NCI-H146 treated with DMSO at 0.1 percent for 48 hours (cell line): ENCODE measurements around the gene CCDC158.
"Not testable (repeated sequence)": the region's sequence is repeated elsewhere in the genome, so short reads cannot be mapped to it uniquely, and the experiment has no call there.

Experiments
- DNase-seq: peaks from one replicate; lab custom pipeline; 2025; ENCODE audit not compliant: unreplicated experiment; lab: John Stamatoyannopoulos, UW

The CCDC158 gene

DNA sequence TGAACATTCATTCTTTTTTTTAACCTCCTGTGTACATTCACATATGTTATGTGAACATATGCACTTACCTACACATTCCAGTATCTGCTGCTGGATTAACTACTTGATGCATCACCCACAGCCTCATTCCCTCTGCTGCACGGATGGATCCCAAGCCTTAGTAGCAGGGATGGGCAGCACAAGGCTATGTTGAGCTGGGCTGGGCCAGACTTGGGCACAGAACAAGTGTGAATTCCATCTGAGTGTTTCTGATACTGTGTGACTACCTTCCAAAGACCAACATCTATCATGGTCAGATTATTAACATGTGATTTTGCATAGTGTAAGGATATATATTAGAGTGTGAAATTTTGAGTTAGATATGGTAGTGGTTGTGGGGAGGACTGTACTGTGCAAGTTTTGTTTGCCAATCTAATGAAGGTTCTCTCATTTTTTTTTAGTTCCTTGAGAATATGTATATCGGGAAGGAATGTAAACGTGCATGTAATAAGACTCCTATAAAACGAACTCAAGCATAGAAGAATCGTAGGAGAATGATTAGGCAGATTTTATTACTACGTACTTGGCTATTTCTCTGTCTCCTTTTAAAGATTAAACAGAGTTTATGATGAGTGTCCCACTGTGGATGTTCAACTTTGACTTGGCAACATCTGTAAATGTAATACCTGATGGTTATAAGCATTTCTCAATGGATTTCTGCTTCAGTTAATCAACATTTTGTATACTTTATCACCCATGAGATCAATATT is 137.8 kb downstream of the CCDC158 start:
- no peak for DNase-seq

DNA sequence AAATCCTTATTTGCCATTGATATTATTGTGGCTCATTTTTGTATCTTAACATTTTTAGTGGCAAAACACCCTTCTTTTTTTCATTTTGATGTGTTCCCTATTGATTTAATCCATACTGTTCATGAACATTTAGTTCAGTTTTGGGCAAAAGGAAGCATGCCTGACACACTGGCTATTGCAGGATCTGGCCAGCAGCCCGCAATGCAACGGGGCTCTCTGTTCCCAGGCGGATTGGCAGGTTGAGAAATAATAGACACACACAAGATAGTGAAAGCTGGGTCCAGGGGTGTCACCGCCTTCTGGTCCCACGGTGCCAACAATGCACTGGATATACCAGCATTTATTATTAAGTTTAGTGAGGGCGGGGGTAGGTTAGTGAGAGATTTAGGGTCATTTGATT is 139.3 kb downstream of the CCDC158 start:
- DNase-seq: not testable (repeated sequence)

DNA sequence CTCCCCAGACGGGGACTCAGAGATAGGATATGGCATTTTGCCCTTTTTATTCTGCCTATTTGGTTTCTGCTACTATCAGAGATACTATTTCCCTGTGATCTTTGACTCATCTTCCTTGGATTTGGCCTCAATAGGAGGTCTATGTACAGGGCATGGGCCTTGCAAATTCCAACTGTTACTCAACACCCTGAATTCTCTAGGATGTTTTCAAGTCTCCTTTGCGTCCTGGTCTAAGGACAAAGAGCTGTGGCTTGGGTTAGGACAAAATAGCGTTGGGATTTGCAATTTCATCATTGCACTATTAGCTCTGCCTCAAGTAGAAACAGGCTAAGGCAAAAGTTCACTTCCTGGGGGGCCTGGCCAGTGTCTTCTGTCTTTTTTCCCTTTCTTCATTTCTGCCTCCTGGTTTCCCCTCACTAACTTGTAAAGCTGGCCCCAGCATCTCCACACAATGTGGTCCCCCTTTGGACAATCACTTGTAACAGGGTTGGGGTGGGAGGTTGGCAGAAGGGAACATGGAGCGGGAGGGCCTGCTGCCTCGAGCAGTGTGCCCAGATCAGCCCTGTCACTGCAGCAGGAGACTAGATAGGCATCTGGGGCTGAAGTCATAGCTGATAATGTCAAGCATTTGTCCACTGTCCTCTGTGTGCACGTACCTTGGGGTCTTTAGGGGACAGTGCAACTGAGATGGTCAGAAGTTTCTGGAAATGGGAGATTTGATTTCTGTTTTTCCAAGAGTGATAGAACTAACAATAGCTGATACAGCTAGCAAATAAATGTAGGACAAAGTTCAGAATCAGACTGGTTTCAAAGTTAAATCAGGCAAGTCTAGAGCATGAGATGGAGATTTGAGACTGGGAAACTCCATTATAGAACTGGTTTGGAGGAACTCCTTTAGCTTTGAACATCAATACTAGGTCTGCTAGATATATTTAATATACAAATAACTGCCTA is 140.2 kb downstream of the CCDC158 start:
- no peak for DNase-seq

DNA sequence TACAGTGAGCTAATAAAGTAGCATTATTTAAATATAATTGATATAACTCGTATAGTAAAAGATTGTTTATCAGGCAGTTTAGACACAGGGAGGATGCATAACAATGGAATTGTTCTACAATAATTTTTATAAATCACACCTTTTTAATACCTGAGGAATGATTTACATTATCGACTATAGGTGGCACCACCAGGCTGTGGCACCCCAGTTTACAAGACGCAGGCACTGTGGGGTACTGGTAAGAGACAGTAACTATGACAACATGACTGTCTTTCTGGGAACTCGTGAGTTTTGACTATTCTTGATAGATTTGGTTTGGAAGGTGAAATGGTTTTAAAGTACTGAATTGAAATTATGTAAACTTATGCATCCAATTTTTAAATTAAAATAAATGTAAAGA is 141.5 kb downstream of the CCDC158 start:
- DNase-seq: no peak

DNA sequence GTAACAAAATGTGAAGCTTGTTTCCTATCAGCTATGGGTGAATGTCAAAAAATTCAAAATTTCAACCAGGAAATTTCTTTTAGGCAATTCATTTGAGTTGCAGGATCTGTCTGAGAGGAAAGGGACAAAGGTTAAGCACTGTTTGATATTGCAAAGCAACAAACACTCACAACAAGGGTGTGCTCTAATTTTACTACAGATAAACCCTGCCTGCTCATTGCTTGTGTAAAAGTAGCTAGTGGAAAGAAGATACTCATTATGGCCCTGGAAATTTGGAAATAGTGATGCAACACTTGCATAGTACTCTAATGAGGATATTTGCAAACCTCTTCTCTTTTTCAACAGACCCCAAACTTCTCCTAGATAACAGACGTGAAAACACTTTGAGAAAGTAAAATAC is 142.4 kb downstream of the CCDC158 start:
- DNase-seq: no peak

DNA sequence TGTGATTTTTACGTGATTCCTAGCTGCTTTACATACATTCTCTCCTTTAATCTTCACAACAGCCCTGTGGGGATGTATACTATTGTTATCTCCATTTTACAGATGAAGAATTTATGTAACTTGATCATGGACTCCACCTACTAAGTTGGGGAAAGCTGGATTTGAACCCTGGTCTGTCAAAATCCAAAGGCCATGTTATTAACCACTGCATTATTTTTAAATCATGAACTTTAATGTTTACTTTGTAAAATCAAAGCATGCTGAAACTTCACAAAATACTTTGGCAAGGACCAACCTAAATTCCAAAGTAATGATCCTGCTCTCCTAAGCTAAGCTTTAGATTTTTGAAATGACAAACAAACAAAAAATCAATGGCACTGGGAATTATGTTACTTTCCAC is 143.3 kb downstream of the CCDC158 start:
- DNase-seq: no peak

DNA sequence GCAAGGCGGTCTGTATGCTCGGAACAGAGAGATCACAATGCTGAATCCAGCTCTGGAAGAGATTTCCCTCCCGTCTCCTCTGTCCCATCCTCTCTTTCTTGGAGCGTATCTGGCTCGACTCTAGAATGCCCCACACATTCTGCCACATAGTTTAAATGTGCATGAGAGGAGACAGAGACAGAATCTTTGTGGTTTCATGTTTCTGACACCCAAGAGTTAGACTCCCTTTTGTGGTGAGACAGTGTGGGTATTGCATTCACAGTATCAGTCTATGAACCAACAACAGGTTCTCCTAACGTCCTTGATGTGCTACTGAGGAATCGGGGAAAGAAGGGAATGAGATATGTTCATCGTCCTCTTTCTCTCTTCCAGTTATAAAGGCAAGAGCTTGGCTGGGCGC is 144.1 kb downstream of the CCDC158 start:
- no peak for DNase-seq

DNA sequence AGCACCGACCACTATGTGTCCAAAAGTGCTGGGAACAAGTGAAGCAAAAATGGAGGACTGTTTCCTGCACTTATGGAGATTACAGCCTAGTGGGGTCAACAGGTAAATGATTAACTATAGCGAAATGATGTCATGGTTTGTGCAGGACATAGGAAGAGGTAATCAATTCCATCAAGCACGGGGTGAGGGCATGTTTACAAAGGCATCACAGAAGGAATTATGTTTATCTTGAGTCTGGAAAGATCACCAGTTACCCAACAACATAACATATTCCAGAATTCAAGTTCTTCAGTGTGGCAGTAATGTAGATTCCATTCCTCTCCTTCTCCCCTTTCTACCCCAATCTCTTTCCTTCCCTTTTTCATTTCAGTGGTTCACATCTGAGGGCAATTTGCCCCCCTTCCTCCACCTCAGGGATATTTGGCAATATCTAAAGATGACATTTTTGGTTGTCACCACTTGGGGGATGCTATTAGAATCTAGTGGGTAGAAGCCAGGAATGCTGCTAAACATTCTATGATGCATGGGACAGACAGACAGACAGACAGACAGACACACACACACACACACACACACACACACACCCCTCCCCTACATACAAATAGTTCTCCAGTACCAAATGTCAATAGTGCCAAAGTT is 145.3 kb downstream of the CCDC158 start:
- DNase-seq: no peak

DNA sequence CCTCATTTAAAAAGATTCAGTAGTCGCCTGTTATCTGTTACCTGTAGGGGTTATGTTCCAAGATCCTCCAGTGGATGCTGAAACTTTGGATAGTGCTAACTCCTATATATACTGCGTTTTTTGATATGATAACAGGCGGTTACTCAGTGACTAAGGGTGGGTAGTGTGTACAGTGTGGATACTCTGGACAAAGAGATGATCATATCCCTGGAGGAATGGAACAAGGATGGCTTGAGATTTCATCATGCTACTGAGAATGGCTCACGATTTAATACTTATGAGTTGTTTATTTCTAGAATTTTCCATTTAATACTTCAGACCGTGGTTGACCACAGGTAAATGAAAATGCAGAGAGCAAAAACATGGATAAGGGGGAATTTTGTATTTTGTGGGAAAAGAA is 147.9 kb downstream of the CCDC158 start:
- no peak for DNase-seq

DNA sequence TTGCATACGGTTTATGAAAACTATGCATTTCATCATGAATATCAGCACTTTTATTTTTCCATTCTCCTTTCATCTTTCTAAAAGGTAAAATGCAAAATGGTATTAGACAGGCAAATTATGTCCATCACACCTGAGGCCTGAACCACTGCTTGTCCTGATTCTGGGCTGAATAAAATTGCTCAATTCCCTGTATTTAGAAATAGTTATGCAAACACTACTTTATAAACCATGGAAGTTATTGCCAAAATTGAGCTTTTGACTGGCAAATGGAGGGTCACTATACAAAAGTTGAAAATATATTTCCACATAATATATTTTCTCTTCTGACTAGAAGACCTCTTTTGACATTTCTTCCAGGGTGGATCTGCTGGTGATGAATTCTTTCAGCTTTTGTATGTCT is 148.4 kb downstream of the CCDC158 start:
- DNase-seq: no peak

DNA sequence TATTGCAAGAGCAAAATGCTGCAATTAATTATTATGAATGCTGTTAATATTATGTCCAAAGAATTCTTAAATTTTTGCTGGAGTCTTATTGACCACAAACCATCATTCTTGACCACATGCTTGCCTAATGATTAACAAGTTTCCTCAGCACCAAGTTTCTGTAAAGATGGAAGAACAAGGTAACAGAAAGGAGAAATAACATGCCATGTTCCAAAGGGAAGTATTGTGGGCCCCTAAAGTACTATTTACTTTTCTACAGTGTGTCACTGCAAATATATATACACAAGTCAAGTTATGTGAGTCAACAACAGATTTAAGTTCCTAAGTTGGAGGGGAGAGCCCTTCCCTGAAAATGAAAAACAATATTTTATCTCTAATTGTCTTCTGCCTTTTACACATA is 148.9 kb downstream of the CCDC158 start:
- no peak for DNase-seq

DNA sequence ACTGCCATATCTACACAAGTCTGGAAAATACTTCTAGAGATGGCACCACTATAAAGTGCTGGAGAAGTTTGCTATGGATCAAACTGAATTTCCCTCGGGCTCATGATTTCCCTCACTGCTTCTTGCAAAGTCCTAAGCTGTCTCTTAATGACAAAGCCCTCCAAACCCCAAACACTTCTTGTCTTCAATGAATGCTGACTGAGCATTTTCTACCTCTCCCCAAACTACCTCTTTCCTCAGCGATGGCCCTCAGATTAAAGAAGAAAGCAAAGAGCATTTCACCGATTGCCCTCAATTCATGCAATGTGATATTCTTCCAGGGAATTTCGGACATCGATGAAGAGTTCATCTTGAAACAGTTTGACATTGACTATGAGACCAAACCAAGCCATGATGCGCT is 149.7 kb downstream of the CCDC158 start:
- no peak for DNase-seq

DNA sequence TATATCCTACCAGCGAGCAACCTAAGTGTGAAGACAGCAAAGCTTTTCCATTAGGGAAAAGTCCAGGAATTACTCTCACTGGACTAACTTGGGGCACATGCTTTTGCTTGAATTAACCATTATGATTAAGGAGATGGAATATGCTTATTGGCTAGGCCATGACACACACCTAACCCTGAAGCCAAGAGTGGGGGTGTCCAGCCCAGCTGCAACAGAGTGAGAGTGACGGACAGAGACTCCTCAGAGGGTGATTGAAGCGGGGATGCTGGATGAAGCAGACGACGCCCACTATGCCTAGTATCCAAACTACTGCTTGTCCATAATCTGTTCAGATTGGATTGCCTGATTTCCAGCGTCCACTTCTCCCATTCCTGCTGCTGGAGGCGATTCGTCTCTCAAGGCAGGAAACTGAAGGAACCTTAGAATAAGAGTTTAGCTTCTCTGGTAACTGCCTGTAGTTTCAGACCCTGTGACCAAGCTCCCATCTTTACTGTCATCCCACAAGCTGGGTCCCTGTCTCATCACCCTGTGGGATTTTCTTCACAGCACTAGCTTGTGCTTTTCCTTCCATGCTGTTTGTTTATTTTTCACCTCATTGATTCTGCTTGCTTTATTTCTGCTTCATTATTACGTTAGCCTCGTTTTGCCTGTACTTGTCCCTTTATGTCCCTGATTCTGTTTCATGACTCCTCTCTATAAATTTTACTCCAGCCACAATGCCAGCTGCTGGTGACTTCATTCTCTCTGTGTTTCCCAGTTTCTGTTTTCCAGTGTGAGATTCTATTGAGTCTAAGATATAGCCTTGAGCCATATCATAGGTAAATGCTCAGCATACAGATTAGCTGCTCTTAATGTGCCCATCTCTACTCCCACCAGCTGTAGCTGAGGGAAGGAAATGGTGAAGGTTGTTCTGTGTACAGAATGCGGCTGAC is 150.4 kb downstream of the CCDC158 start:
- DNase-seq: no peak

DNA sequence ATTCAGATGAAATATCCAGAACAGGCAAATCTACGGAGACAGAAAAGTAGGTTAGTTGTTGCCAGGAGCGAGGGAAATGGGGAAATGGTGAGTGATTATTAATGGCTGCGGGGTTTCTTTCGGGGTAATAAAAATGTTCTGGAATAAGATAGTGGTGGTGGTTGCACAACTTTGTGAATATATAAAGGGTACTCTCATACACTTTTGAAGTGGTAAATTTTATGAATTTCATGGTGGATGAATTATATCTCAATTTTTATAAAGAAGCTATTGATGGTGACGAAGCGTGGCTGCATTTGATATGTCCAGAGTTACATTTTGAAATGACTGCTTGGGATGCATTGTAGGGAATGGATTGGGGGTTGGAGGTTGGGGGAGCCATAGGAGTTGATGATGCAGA is 153.1 kb downstream of the CCDC158 start:
- DNase-seq: no peak

DNA sequence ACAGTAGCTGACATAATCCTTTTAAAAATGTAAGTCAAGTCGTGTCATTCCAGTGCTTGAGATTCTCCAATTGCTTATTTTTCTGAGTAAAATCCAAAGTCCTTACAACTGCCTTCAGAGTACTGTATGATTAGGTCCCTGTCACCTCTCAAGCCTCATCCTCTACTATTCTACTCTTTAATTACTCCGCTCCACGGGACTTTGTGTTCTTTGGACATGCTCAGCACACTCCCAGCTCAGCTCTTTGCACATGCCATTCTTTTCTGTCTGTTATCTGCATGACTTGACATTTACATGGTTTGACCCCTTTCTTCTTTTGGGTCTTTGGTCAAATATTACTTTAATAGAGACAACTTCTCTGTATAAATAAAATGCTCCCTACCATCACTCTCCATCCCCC is 154.3 kb downstream of the CCDC158 start:
- no peak for DNase-seq

DNA sequence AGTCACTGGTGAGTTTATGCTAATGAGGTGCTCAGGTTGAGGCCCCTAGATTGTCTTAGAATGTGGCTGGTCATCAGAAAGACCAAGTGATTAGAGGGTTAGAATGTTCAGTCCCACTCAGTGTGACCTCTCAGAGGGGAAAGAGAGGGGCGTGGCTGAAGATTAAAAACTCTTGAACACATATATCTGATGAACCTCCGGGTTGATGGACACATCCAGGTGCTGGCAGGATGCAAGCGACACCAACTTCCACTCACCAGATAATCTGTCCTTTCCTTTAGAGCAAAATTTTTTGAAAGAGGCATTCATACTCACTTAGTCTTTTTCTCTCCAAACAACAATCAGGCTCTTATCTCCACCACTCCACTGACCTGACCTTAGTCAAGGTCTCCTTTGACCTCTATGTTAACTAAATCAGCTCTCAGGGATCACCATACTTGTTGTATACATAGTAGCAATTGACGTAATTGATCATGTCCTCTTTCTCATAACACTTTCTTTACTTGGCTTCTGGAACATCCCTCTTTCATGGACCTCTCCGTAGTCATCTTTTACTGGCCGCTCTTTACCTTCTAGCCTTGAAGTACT is 155.2 kb downstream of the CCDC158 start:
- no peak for DNase-seq
